SW 1271 (cell line): ENCODE measurements around the gene NAMPT.
"Not testable (repeated sequence)": the region's sequence is repeated elsewhere in the genome, so short reads cannot be mapped to it uniquely, and the experiment has no call there.

ENCODE experiments used
- DNase-seq, 2 experiments: peaks; one replicate each; lab custom pipeline; 2025; lab: John Stamatoyannopoulos, UW

The NAMPT gene

DNA sequence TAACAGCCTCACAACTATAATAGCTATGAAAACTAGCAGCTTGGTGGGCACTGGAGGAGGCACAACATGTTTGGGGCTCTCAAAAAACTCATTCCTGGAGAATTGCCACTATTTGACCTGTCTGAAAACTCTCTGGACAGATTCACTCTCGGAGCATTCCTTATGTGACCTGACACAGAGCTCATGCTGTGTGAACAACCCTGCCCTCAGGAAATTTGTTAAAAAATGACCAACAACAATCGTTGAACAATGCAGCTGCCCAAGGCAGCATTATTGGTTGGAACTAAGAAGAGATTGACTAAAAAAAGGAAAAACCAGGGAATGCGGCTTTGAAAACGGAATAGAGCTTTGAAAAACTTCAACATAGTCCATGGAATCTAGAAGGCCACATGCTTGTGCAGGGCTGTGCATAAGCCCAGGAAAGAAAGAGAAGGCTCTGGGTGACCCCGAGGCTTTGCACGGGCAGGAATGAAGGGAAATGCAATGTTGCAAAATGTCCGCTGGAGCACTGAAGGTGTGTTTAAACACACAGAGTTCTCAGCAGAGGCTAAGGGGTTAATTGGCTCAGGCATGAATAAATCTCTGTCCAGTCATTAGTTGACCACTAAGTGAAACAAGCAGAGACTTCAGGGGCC lies 52.8 kb downstream of the NAMPT start:
- DNase-seq, result no peak

GRCh38 chr7:106225856-106226255 lies 58.9 kb downstream of the NAMPT start:
- DNase-seq, result no peak

DNA sequence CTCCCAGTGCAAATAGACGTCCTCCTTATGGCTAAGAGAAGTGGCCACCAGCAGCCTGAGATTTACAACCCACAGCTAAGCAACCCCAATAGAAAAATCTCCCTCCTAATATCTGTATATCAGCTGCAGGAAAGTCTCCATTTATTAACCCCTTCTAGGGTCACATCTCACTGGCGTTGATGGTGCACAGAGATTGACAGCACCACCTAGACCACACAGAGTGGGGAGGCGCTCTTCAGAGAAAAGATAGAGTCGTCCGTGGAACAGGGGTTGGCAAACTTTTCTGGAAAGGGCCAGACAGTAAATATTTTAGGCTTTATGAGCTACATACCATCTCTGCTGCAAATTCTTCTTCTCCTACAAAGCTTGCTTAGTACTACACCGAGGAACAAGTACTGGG lies 60.0 kb downstream of the NAMPT start:
- DNase-seq, result no peak

GRCh38 chr7:106223156-106223555 lies 61.6 kb downstream of the NAMPT start:
- no peak for DNase-seq

DNA sequence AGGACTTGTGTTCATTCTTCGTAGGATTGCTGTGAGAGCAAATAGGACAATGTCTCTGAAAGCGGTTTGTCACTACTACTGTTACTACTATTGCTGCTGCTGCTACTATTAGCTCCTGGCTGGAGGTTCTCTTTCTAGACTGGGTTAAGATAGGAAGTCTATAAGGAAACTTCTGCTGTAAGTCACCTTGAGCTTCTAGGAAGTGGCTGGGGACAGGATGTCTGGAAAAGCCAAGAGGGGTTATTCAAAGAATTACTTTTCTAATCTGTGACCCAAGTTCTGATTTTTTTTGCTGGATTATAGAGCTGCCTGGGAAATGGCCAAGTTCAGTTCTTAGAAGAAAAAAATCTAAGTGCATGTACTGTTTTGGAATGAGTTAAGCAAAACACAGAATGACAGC lies 62.2 kb downstream of the NAMPT start:
- no peak for DNase-seq

DNA sequence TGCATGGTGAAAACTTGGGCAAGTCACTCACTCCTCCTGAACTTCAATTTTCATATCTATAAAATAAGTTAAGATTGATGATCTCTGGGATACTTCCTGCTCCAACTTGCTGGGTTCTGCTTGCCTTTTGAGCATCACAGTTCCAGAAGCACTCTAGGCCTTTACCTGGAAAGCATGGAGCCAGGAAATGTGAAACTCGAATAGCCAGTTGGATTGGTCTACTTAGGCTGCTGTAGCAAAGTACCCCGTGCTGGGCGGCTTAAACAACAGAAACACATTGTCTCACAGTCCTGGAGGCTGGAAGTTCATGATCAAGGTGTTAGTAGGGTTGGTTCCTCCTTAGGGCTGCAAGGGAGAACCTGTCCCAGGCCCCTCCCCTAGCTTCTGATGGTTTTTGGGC lies 64.5 kb downstream of the NAMPT start:
- no peak for DNase-seq

DNA sequence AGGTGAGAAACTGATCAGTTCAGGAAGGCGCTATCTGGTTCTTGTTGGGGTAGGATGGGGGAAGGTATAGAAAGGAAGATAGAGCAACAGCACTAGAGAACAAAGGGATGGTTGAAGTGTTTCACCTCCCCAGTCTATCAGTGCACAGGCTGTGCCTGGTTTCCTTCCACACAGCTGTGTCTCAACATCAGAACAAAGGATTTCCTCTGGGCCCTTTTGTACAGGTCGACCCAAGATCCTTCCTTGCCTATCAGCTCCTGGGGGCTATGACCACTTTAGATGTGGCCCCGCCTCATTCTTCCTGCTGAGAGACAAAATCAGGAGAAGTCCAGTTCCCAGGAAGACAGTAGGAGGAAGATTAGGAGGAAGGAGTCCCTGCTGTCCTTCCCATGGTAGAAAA lies 65.6 kb downstream of the NAMPT start:
- DNase-seq, result no peak

DNA sequence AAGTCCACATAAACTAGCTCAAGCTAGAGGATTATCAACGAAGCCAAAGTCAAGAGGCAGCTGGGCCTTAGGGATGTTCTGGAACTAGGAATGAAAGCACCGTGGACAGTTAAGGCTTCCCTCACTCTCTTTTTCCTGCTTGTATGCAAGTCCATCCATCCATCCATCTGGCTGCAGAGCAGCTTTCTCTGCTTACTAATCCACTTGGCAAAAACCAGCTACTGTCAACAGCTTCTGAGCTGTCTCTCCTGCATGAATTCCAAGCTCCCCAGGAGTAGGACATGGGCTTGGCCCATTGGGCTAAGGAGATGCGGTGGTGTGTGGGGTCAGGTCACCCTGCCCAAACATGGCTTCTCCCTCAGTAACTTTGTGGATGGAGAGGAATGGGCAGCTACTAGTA lies 66.2 kb downstream of the NAMPT start:
- no peak for DNase-seq

GRCh38 chr7:106216923-106217542 lies 67.8 kb downstream of the NAMPT start:
- DNase-seq, result peak; percentile 8 to 76

DNA sequence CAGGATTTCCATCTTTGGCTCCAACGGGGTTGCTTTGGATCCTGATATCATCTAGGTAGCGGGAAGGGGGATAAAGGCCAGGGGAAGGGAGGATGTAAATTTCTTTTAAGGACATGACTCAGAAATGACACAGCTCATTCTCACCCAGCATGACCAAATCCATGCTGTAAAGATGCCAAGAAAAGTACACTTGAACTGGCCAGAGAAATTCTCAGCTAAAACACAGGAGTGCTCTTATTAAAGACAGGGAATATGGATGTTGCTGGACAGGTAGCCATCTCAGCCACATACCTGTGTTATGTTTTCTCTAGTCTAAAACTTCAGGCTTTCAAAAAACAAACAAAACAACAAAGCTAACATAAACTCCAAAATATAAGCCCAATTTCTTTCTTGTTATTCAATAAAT lies 68.3 kb downstream of the NAMPT start:
- peak; percentile 79 to 93 for DNase-seq

DNA sequence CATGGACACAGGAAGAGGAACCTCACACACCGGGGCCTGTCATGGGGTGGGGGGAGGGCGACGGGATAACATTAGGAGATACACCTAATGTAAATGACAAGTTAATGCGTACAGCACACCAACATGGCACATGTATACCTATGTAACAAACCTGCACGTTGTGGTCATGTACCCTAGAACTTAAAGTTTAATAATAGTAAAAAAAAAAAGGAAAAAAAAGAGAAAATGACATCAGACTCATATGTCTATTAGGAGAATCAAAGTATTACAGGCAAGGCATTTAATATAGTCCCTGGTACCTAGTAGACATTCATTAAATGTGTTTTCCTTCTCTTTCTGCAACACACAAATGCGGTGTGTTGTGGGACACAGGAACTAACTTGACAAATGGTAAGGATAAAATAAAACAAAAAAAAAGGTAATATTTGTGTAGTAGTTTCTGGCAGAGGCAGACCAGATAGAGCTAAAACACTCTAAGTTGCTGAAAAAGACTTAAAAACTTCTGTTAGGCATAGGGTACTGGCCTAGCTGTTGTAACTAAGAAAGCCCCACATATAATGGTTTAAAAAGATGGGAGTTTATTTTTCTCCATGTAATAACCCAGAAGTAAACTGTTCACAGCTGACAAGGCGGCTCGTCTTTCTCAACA lies 68.8 kb downstream of the NAMPT start:
- no peak for DNase-seq

DNA sequence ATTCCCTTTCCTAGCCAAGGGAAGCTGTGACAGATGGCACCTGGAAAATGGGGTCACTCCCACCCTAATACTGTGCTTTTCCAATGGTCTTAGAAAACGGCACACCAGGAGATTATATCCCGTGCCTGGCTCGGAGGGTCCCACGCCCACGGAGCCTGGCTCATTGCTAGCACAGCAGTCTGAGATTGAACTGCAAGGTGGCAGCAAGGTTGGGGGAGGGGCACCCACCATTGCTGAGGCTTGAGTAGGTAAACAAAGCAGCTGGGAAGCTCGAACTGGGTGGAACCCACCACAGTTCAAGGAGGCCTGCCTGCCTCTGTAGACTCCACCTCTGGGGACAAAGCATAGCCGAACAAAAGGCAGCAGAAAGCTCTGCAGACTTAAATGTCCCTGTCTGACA lies 75.8 kb downstream of the NAMPT start:
- DNase-seq, result not testable (repeated sequence)

- DNase-seq, result no peak
Observed at GRCh38 chr7:106206826-106207541, 77.8 kb downstream of the NAMPT start.

GRCh38 chr7:106205621-106206222 lies 79.1 kb downstream of the NAMPT start:
- DNase-seq, result no peak

DNA sequence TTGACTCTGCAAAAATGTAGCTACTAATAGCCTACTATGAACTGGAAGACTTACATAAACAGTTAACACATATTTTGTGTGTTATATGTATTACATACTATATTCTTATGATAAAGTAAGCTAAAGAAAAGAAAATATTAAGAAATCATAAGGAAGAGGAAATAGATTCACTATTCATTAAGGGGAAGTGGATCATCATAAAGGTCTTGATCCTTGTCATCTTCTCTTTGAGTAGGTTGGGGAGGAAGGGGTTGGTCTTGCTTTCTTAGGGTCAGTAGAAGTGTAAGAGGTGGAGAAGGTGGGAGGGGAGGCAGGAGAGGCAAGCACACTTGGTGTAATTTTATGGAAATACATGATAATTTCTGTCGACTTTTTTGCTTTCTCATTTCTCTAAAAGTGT lies 81.3 kb downstream of the NAMPT start:
- no peak for DNase-seq

GRCh38 chr7:106201164-106201563 lies 83.6 kb downstream of the NAMPT start:
- no peak for DNase-seq

DNA sequence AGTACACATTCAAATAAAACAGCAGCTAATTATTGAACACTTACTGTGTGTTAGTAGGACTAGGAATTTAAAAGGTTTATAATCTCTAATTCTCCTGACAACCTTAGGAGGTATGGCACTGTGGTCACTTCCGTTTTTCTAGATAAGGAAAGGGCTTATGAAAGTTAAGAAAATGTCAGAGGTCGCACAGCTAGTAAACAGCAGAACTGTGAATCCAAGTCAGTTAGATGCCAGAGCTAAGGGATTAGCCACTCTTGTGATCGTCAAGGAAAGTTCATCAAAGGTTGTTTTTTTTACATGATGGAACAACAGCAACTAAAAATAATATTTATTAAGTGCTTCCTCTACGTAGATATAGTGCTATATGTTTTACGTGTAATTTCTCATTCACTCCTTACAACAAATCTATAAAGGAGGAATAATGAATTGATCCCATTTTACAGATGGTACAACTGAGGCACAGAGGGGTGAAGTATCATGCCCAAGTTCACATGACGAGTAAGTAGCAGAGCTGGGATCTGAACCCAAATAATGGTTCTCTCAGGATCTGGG lies 84.9 kb downstream of the NAMPT start:
- no peak for DNase-seq

DNA sequence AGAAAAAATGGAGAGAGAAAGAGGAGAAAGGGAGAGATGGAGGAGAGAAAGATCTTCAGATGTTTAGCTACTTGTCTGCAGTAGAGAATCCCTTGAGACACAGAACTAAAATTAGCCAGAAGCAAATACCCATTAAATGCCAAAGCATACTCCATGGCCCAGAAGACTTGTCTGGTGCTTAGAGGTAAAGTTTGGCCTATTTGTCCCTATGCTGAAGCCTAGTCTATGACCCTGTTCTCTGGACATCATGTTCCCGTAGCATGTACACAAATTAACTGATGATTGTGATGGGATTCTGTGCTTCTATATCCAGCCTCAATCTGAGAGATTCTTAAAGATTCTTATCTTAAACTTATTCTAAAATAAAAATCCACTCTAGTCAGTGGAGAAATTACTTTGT lies 85.8 kb downstream of the NAMPT start:
- no peak for DNase-seq
